HCT116 (cell line): ENCODE results near the gene KSR1. TPM values are rescaled to one million over a fixed set of nuclear protein-coding genes. Genes with fewer than 3 reads are reported as not detected.

ENCODE experiments used
- ATAC-seq: fragments of 200-7000 bp; cut with Tn5 transposase; 2 replicates; pipeline ENCODE4 v1.9.1; 2020; ENCODE audit warnings: mild to moderate bottlenecking, moderate library complexity
- BruUV-seq: library from RNA; stranded (reverse); fragments of 400-500 nt; replicated peaks from 2 replicates; lab custom pipeline; 2021; lab: Mats Ljungman, UMichigan
- CTCF ChIA-PET: fragments of 300-600 bp; sonication (Branson Sonifier 250); formaldehyde crosslinking; loops from one replicate; lab custom pipeline; 2021; ENCODE audit warnings: antibody characterized with exemption; lab: Charles Lee
- POLR2A ChIA-PET: fragments of 300-600, 350-600 bp; sonication (Branson Sonifier 250); formaldehyde crosslinking; loops from one replicate; lab custom pipeline; 2021; ENCODE audit warnings: antibody characterized with exemption; lab: Charles Lee
- RAD21 ChIA-PET, 2 experiments: fragments of 300-600 bp; sonication (Branson Sonifier 250); formaldehyde crosslinking; loops; one replicate each; lab custom pipeline; 2023; ENCODE audit warnings: low total read pairs in 2 of 2; ENCODE audit not compliant: uncharacterized antibody in 2 of 2, unreplicated experiment in 2 of 2, low non-redundant PET in 1 of 2; lab: Charles Lee
- DNase-seq: peaks from one replicate; pipeline ENCODE4 v3.0.0-alpha.2; 2010; ENCODE audit warnings: low read depth, low spot score
- H2AFZ ChIP-seq: fragments of 200-600 bp; shearing (Covaris generic), sonication (generic); 2 replicates; pipeline ENCODE4 v1.6.1; 2017; ENCODE audit warnings: low read depth, mixed run types, mixed read lengths, antibody characterized with exemption, low read length; ENCODE audit not compliant: poor library complexity, severe bottlenecking
- H3K27ac ChIP-seq: 2 replicates; pipeline ENCODE4 v1.5.1; 2012; ENCODE audit warnings: low read depth, low read length
- H3K27me3 ChIP-seq: fragments of 200-600 bp; sonication (generic); 2 replicates; pipeline ENCODE4 v1.6.1; 2016; ENCODE audit warnings: mixed run types, low read length, mixed read lengths; ENCODE audit not compliant: insufficient read depth
- H3K36me3 ChIP-seq, 2 experiments: fragments of 200-500 bp in 1 of 2; fragments of 200-600 bp in 1 of 2; sonication (Bioruptor generic) in 1 of 2; sonication (generic) in 1 of 2; 2 replicates each; pipeline versions ENCODE4 v1.5.1 to v1.6.1; 2014 to 2016; ENCODE audit warnings: low read length in 2 of 2, inconsistent platforms in 1 of 2, mixed read lengths in 1 of 2, mixed run types in 1 of 2; ENCODE audit not compliant: insufficient read depth in 2 of 2, control insufficient read depth in 1 of 2
- H3K4me1 ChIP-seq, 2 experiments: fragments of 200-600 bp in 1 of 2; sonication (generic) in 1 of 2; 2 replicates each; pipeline versions ENCODE4 v1.5.1 to v1.6.1; 2012 to 2017; ENCODE audit warnings: low read length in 2 of 2, inconsistent platforms in 1 of 2, mild to moderate bottlenecking in 1 of 2, mixed read lengths in 1 of 2, mixed run types in 1 of 2, moderate library complexity in 1 of 2; ENCODE audit not compliant: insufficient read depth in 2 of 2, control insufficient read depth in 1 of 2
- H3K4me2 ChIP-seq: fragments of 200-600 bp; sonication (generic); 2 replicates; pipeline ENCODE4 v1.6.1; 2017; ENCODE audit warnings: mixed run types, low read length, mixed read lengths
- H3K4me3 ChIP-seq, 2 experiments: fragments of 200-600 bp in 1 of 2; sonication (generic) in 1 of 2; replicated peaks in 1 of 2; 2 replicates each; pipeline ENCODE4 v1.5.1; 2011 to 2016; ENCODE audit warnings: low read length in 2 of 2, control low read depth in 1 of 2, low read depth in 1 of 2, mild to moderate bottlenecking in 1 of 2, mixed read lengths in 1 of 2, mixed run types in 1 of 2
- H3K79me2 ChIP-seq: fragments of 200-600 bp; sonication (generic); 2 replicates; pipeline ENCODE4 v1.6.1; 2017; ENCODE audit warnings: mild to moderate bottlenecking, mixed run types, low read length, moderate library complexity, mixed read lengths; ENCODE audit not compliant: insufficient read depth
- H3K9ac ChIP-seq: fragments of 200-600 bp; sonication (generic); 2 replicates; pipeline ENCODE4 v1.6.1; 2016; ENCODE audit warnings: low read length, mixed read lengths
- H3K9me2 ChIP-seq: fragments of 200-600 bp; sonication (generic), shearing (Covaris generic); 2 replicates; pipeline ENCODE4 v1.6.1; 2017; ENCODE audit warnings: mixed run types, mild to moderate bottlenecking, moderate library complexity; ENCODE audit not compliant: insufficient read depth
- H3K9me3 ChIP-seq, 2 experiments: fragments of 200-500 bp in 1 of 2; fragments of 200-600 bp in 1 of 2; sonication (Bioruptor generic) in 1 of 2; sonication (generic) in 1 of 2; 2 replicates each; pipeline ENCODE4 v1.6.1; 2014 to 2017; ENCODE audit warnings: low read length in 2 of 2, mixed read lengths in 2 of 2, inconsistent platforms in 1 of 2, low read depth in 1 of 2, mild to moderate bottlenecking in 1 of 2, mixed run types in 1 of 2, moderate library complexity in 1 of 2; ENCODE audit not compliant: control insufficient read depth in 1 of 2, insufficient read depth in 1 of 2
- H4K20me1 ChIP-seq: fragments of 200-600 bp; sonication (generic), shearing (Covaris generic); 2 replicates; pipeline ENCODE4 v1.6.1; 2017; ENCODE audit warnings: mixed run types, mild to moderate bottlenecking, moderate library complexity; ENCODE audit not compliant: insufficient read depth
- CBX3 ChIP-seq: IDR thresholded peaks from 2 replicates; pipeline ENCODE4 v1.6.1; 2012; ENCODE audit warnings: low read depth
- EGR1 ChIP-seq: IDR thresholded peaks from 2 replicates; pipeline ENCODE4 v1.6.1; 2012; ENCODE audit warnings: low read depth
- EZH2 ChIP-seq: fragments of 200-600 bp; sonication (generic); IDR thresholded peaks from 2 replicates; pipeline ENCODE4 v1.6.1; 2017; ENCODE audit warnings: antibody characterized with exemption, mixed run types
- EZH2phosphoT487 ChIP-seq: fragments of 200-600 bp; IDR thresholded peaks from 2 replicates; pipeline ENCODE4 v1.6.1; 2018; ENCODE audit warnings: antibody characterized with exemption, borderline replicate concordance
- SIN3A ChIP-seq: IDR thresholded peaks from 2 replicates; pipeline ENCODE4 v1.6.1; 2012; ENCODE audit warnings: low read depth
- ZFX ChIP-seq: fragments of 450-650 bp; IDR thresholded peaks from 2 replicates; pipeline ENCODE4 v1.6.1; 2017
- intact Hi-C: fragments of 100-400 bp; cut with micrococcal nuclease; formaldehyde crosslinking; loops from 2 replicates; pipeline ENCODE4 v1.10.0; 2022
- total RNA-seq: library from RNA; stranded (reverse); gene quantifications from one replicate; pipeline ENCODE4 v1.2.1, GENCODE V29; 2021; ENCODE audit not compliant: unreplicated experiment
- TF ChIP-seq, protein P1 (sequence below): IDR thresholded peaks from 2 replicates; pipeline ENCODE4 v1.6.1; 2012
- TF ChIP-seq, protein P2 (sequence below), 3 experiments: fragments of 200-600 bp in 1 of 3; sonication (generic) in 1 of 3; IDR thresholded peaks in 2 of 3; conservative IDR thresholded peaks in 1 of 3; 2 replicates each; pipeline ENCODE4 v1.5.1; 2012 to 2017; ENCODE audit warnings: low read depth in 2 of 3, low read length in 2 of 3, antibody characterized with exemption in 1 of 3, borderline replicate concordance in 1 of 3, control low read depth in 1 of 3, mild to moderate bottlenecking in 1 of 3, mixed read lengths in 1 of 3, mixed run types in 1 of 3, moderate library complexity in 1 of 3; ENCODE audit not compliant: insufficient read depth in 1 of 3
- TF ChIP-seq, protein P3 (sequence below): IDR thresholded peaks from 2 replicates; pipeline ENCODE4 v1.6.1; 2012

The KSR1 gene
- total RNA-seq, 1 experiment from 2014 or later = 16.5 TPM

DNA sequence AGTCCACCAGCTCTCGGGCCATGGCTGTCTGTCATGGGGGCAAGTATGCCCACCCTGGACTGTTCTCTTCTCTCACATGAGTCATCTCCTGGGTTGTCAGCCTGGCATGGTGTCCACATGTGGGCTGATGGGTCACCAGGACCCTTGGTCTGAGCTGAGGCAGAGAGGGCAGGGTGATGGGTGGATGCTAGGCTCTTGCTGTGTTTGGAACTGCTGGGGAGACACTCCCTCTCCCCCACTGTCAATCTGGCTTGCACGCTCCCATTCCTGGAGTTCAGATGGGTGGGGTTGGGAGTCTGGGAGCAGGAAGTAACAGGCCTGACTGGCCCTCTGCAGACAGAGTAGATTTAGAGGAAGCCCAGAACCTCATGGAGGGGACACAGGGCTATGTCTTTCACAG lies 28.9 kb downstream of the KSR1 start:
- no peak overlapping the region for H3K27ac ChIP-seq
- POLR2A ChIA-PET = no interaction called here

DNA sequence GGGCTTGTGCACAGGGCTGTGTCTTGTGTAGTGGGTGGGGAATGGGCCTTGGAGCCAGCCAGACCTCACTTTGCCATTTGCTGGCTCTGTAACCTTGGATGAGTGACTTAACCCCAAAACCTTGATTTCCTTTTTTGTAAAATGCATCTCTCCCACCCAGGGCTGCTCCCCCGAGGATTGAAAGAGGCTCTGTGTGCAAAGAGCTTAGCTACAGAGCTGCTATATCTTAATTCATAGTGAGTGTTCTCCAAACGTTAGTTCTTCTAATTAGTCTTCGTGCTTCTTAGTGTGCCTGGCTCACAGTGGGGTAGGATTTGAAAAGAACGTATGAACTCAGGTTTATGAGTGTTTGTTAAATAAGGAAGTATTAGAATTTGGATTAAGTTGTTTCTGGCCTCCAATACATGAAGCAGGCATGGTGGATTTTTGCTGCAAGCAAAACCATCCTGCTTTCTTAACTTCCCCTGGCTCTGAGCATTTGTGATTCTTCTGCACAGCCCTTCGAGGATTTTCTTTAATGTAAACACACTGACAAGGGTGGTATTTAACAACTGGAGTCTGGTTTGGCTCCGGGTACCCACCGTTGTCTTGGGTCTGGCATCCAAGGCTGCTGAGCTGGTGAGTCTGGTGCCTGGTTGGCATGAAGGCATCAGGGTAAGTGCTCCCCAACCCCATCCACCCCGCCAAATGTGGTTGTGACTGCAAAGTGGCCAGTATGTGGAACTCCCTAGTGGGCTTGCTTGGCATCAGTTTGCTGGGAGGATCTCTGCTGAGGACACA lies 29.7 kb downstream of the KSR1 start:
- no peaks in the 10 kb centered on the region for H3K36me3 ChIP-seq
- DNase-seq = no peak
- no peak overlapping the region for H3K27ac ChIP-seq
- no peaks in the 10 kb centered on the region for H3K27me3 ChIP-seq
- H3K9ac ChIP-seq = no peak overlapping the region
- no peaks in the 10 kb centered on the region for H3K79me2 ChIP-seq
- no peak overlapping the region for H2AFZ ChIP-seq
- H3K9me3 ChIP-seq = no peaks in the 10 kb centered on the region
- CTCF ChIA-PET = no interaction called here
- no peak for ATAC-seq
- H3K4me2 ChIP-seq = no peak overlapping the region
- no peak overlapping the region for H3K4me3 ChIP-seq
- intact Hi-C loops = no loop called here
- H4K20me1 ChIP-seq = no peaks in the 10 kb centered on the region
- RAD21 ChIA-PET = no interaction called here
- H3K4me1 ChIP-seq = peaks cover 6 to 20% of the 10 kb centered on the region in 2 experiments; a peak in 3 of 4 replicates
- TF ChIP-seq, protein P1, sequence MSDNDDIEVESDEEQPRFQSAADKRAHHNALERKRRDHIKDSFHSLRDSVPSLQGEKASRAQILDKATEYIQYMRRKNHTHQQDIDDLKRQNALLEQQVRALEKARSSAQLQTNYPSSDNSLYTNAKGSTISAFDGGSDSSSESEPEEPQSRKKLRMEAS = no peak
- TF ChIP-seq CBX3 (no peak), EZH2 (no peak), ZFX (no peak), EGR1 (no peak), SIN3A (no peak)
- TF ChIP-seq, protein P2, sequence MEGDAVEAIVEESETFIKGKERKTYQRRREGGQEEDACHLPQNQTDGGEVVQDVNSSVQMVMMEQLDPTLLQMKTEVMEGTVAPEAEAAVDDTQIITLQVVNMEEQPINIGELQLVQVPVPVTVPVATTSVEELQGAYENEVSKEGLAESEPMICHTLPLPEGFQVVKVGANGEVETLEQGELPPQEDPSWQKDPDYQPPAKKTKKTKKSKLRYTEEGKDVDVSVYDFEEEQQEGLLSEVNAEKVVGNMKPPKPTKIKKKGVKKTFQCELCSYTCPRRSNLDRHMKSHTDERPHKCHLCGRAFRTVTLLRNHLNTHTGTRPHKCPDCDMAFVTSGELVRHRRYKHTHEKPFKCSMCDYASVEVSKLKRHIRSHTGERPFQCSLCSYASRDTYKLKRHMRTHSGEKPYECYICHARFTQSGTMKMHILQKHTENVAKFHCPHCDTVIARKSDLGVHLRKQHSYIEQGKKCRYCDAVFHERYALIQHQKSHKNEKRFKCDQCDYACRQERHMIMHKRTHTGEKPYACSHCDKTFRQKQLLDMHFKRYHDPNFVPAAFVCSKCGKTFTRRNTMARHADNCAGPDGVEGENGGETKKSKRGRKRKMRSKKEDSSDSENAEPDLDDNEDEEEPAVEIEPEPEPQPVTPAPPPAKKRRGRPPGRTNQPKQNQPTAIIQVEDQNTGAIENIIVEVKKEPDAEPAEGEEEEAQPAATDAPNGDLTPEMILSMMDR (IDR thresholded peaks at IDR 0.05 in 2 of 3, conservative IDR thresholded peaks at IDR 0.05 in 1 of 3; ENCODE audit: borderline replicate concordance in 1 of 3, insufficient read depth in 1 of 3, low read depth in 2 of 3, low read length in 2 of 3) = no peak
- TF ChIP-seq, protein P3, sequence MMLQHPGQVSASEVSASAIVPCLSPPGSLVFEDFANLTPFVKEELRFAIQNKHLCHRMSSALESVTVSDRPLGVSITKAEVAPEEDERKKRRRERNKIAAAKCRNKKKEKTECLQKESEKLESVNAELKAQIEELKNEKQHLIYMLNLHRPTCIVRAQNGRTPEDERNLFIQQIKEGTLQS = no peak
- no peaks in the 10 kb centered on the region for H3K9me2 ChIP-seq
- POLR2A ChIA-PET = no interaction called here
- BruUV-seq = no TSS peak

More for the DNA sequence above, 28.9 kb downstream of the KSR1 start:
- DNase-seq (no peak), ATAC-seq (no peak)
- Histone ChIP-seq H3K9ac (no peak overlapping the region), H3K4me1 (peaks cover 6 to 15% of the 10 kb centered on the region in 2 experiments; a peak in 3 of 4 replicates), H4K20me1 (no peaks in the 10 kb centered on the region), H3K36me3 (no peaks in the 10 kb centered on the region), H3K4me3 (no peak overlapping the region), H3K27me3 (no peaks in the 10 kb centered on the region), H3K9me2 (no peaks in the 10 kb centered on the region), H3K9me3 (no peaks in the 10 kb centered on the region), H3K79me2 (no peaks in the 10 kb centered on the region), H3K4me2 (no peak overlapping the region), H2AFZ (no peak overlapping the region)
- BruUV-seq = no TSS peak
- TF ChIP-seq EZH2phosphoT487 = no peak
- RAD21 ChIA-PET = no interaction called here
- CTCF ChIA-PET = no interaction called here
- intact Hi-C loops = no loop called here
